ENCODE measurements around the gene QPCT.

DNA sequence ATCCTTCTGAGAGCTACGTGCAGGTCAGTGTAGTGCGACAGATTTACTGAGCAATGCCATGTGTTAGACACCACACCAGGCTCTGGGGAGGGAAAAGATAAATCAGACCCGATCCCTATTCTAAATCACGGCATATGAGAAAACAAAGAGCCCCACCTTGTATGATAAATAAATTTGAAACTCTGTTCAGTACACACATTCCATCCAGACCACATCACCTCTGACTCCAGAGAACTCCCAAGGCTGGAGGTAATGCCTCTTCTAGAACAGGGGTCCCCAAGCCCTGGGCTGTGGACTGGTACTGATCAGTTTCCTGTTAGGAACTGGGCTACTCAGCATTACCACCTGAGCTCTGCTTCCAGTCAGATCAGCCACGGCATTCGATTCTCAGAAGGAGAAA, 77.3 kb downstream of the QPCT start:
- TF ChIP-seq, protein P1, sequence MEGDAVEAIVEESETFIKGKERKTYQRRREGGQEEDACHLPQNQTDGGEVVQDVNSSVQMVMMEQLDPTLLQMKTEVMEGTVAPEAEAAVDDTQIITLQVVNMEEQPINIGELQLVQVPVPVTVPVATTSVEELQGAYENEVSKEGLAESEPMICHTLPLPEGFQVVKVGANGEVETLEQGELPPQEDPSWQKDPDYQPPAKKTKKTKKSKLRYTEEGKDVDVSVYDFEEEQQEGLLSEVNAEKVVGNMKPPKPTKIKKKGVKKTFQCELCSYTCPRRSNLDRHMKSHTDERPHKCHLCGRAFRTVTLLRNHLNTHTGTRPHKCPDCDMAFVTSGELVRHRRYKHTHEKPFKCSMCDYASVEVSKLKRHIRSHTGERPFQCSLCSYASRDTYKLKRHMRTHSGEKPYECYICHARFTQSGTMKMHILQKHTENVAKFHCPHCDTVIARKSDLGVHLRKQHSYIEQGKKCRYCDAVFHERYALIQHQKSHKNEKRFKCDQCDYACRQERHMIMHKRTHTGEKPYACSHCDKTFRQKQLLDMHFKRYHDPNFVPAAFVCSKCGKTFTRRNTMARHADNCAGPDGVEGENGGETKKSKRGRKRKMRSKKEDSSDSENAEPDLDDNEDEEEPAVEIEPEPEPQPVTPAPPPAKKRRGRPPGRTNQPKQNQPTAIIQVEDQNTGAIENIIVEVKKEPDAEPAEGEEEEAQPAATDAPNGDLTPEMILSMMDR (conservative IDR thresholded peaks at IDR 0.05; ENCODE audit: low read length), result no peak
- no peak for TF ChIP-seq EZH2phosphoT487 (IDR thresholded peaks at IDR 0.05; ENCODE audit: borderline replicate concordance, low read depth, low read length)
